Astrocyte of the cerebellum (primary cell): Measurements from ENCODE around the gene MOXD1.

ENCODE experiments used
- DNase-seq: peaks from one replicate; pipeline ENCODE4 v3.0.0-alpha.2; 2011; ENCODE audit warnings: low read depth
- H3K4me3 ChIP-seq: 2 replicates; pipeline ENCODE4 v1.5.1; 2011; ENCODE audit warnings: mild to moderate bottlenecking, low read depth, low read length, moderate library complexity
- CTCF ChIP-seq: IDR thresholded peaks from 2 replicates; pipeline ENCODE4 v1.5.1; 2012; ENCODE audit warnings: low read length, low read depth, moderate library complexity, mild to moderate bottlenecking; ENCODE audit errors: missing control alignments
- in situ Hi-C: cut with HindIII; loops from 2 replicates; pipeline ENCODE4 v1.10.0; 2017; ENCODE audit warnings: low sequenced_read_pairs

MOXD1 gene

GRCh38 chr6:132401618-132402285 lies 477 bp upstream of the MOXD1 start:
- in situ Hi-C loops: no loop called here
- TF ChIP-seq CTCF: no peak
- peak overlapping the region; percentile 65 for H3K4me3 ChIP-seq
- no peak for DNase-seq

- DNase-seq: no peak
- in situ Hi-C loops: no loop called here
- peak overlapping the region; percentile 65 for H3K4me3 ChIP-seq
- no peak for TF ChIP-seq CTCF
Observed at GRCh38 chr6:132400555-132400882, 756 bp downstream of the MOXD1 start.

GRCh38 chr6:132399376-132400074 lies 1.8 kb downstream of the MOXD1 start:
- TF ChIP-seq CTCF: no peak
- H3K4me3 ChIP-seq: no peak overlapping the region
- peak; percentile 31 for DNase-seq
- in situ Hi-C loops: no loop called here

- no peak overlapping the region for H3K4me3 ChIP-seq
- no peak for TF ChIP-seq CTCF
- in situ Hi-C loops: no loop called here
- DNase-seq: no peak
Observed at GRCh38 chr6:132395015-132395597, 6.2 kb downstream of the MOXD1 start.

GRCh38 chr6:132392792-132393191 lies 8.5 kb downstream of the MOXD1 start:
- H3K4me3 ChIP-seq: no peak overlapping the region
- peak; percentile 27 for TF ChIP-seq CTCF
- DNase-seq: no peak
- in situ Hi-C loops: loop anchor here (5.0 kb wide), 1 partner anchor 65 kb away; no protein-coding TSS in a partner anchor

GRCh38 chr6:132392270-132392646 lies 9.0 kb downstream of the MOXD1 start:
- peak overlapping the region; percentile 18 for H3K4me3 ChIP-seq
- in situ Hi-C loops: loop anchor here (5.0 kb wide), 1 partner anchor 65 kb away; no protein-coding TSS in a partner anchor
- TF ChIP-seq CTCF: no peak
- DNase-seq: no peak
